ENCODE measurements around the gene NUAK2. TPM values are rescaled to one million over a fixed set of nuclear protein-coding genes. Genes with fewer than 3 reads are reported as not detected.

Gene NUAK2
- total and polyA plus RNA-seq, 4 donors, result 1.3 to 2.4 (median 2.1) TPM

GRCh38 chr1:205330150-205330549 is 8.6 kb upstream of the NUAK2 start:
- Histone ChIP-seq H3K9ac (ENCODE audit: low read depth in 1 of 2, low read length in 2 of 2) (no peak overlapping the region), H3K4me3 (ENCODE audit: low read depth in 1 of 3, low read length in 3 of 3) (no peak overlapping the region), H3K4me1 (ENCODE audit: control insufficient read depth in 4 of 4, insufficient read depth in 4 of 4, low read length in 3 of 4) (peaks cover 0 to 2% (median 0%) of the 10 kb centered on the region in 4 donors), H3K36me3 (ENCODE audit: control insufficient read depth in 4 of 4, insufficient read depth in 3 of 4, low read depth in 1 of 4, low read length in 3 of 4) (no peaks in the 10 kb centered on the region), H3K27me3 (ENCODE audit: control insufficient read depth in 4 of 4, insufficient read depth in 4 of 4, low read length in 3 of 4) (no peaks in the 10 kb centered on the region), H3K9me3 (ENCODE audit: control insufficient read depth in 4 of 4, low read length in 3 of 4) (no peaks in the 10 kb centered on the region), H3K27ac (ENCODE audit: low read depth in 1 of 2, low read length in 2 of 2) (no peak overlapping the region)
- DNase-seq (ENCODE audit: low spot score), result no peak
- TF ChIP-seq FOXA1 (IDR thresholded peaks at IDR 0.05) (no peak), REST (IDR thresholded peaks at IDR 0.05) (no peak), YY1 (IDR thresholded peaks at IDR 0.05) (no peak), RAD21 (IDR thresholded peaks at IDR 0.05) (no peak), ZBTB33 (IDR thresholded peaks at IDR 0.05) (no peak), CTCF (IDR thresholded peaks at IDR 0.05; ENCODE audit: low read depth, low read length, missing input control) (no peak), NR2F2 (IDR thresholded peaks at IDR 0.05) (no peak), TAF1 (conservative IDR thresholded peaks at IDR 0.05) (no peak), ATF3 (IDR thresholded peaks at IDR 0.05) (no peak), FOXA2 (IDR thresholded peaks at IDR 0.05) (no peak), JUND (IDR thresholded peaks at IDR 0.05) (no peak), RXRA (IDR thresholded peaks at IDR 0.05) (no peak), GABPA (IDR thresholded peaks at IDR 0.05 in 1 of 2, conservative IDR thresholded peaks at IDR 0.05 in 1 of 2) (no peak)
- WGBS, result 68% methylated on average over 2 of the region's 2 CpGs

GRCh38 chr1:205329719-205330118 is 8.2 kb upstream of the NUAK2 start:
- no peak for DNase-seq (ENCODE audit: low spot score)
- no peak overlapping the region for H3K27ac ChIP-seq (ENCODE audit: low read depth in 1 of 2, low read length in 2 of 2)
- H3K4me3 ChIP-seq (ENCODE audit: low read depth in 1 of 3, low read length in 3 of 3), result no peak overlapping the region
- H3K9ac ChIP-seq (ENCODE audit: low read depth in 1 of 2, low read length in 2 of 2), result no peak overlapping the region
- H3K9me3 ChIP-seq (ENCODE audit: control insufficient read depth in 4 of 4, low read length in 3 of 4), result no peaks in the 10 kb centered on the region
- 90% methylated on average over 5 of the region's 5 CpGs for WGBS
- H3K36me3 ChIP-seq (ENCODE audit: control insufficient read depth in 4 of 4, insufficient read depth in 3 of 4, low read depth in 1 of 4, low read length in 3 of 4), result no peaks in the 10 kb centered on the region
- peaks cover 0 to 4% (median 0%) of the 10 kb centered on the region in 4 donors for H3K4me1 ChIP-seq (ENCODE audit: control insufficient read depth in 4 of 4, insufficient read depth in 4 of 4, low read length in 3 of 4)
- no peak for TF ChIP-seq HNF4G (IDR thresholded peaks at IDR 0.05)
- no peak for TF ChIP-seq NR2F2 (IDR thresholded peaks at IDR 0.05)
- TF ChIP-seq FOXA1 (IDR thresholded peaks at IDR 0.05), result no peak
- TF ChIP-seq SP1 (IDR thresholded peaks at IDR 0.05), result no peak
- TF ChIP-seq MAX (IDR thresholded peaks at IDR 0.05), result no peak
- no peaks in the 10 kb centered on the region for H3K27me3 ChIP-seq (ENCODE audit: control insufficient read depth in 4 of 4, insufficient read depth in 4 of 4, low read length in 3 of 4)
